OCI-LY1 (cell line): ENCODE data around the gene CD40LG.
A peak's percentile ranks its signal among the peaks of the same experiment; 100 is the strongest.

Source experiments
- H2AFZ ChIP-seq: fragments of 200-600 bp; sonication (generic), shearing (Covaris generic); 2 replicates; pipeline ENCODE4 v1.6.0; 2014; ENCODE audit warnings: antibody characterized with exemption, mild to moderate bottlenecking, low read length
- H3F3A ChIP-seq: fragments of 200-600 bp; sonication (generic), shearing (Covaris generic); 2 replicates; pipeline ENCODE4 v1.6.0; 2014; ENCODE audit warnings: mild to moderate bottlenecking, antibody characterized with exemption, low read length, moderate library complexity; ENCODE audit not compliant: insufficient read depth
- H3K27ac ChIP-seq: fragments of 200-600 bp; sonication (generic); 2 replicates; pipeline ENCODE4 v1.5.1; 2014; ENCODE audit warnings: low read length, mixed run types, mild to moderate bottlenecking, low read depth; ENCODE audit not compliant: poor library complexity, severe bottlenecking
- H3K27me3 ChIP-seq: fragments of 200-600 bp; sonication (generic); 2 replicates; pipeline ENCODE4 v1.6.0; 2014; ENCODE audit warnings: antibody characterized with exemption, mild to moderate bottlenecking, low read length, moderate library complexity; ENCODE audit not compliant: insufficient read depth
- H3K36me3 ChIP-seq: fragments of 200-600 bp; sonication (generic); 2 replicates; pipeline ENCODE4 v1.6.1; 2014; ENCODE audit warnings: mild to moderate bottlenecking, antibody characterized with exemption, low read length, moderate library complexity, mixed read lengths; ENCODE audit not compliant: insufficient read depth
- H3K4me1 ChIP-seq: fragments of 200-600 bp; sonication (generic); 2 replicates; pipeline ENCODE4 v1.5.1; 2014; ENCODE audit warnings: mild to moderate bottlenecking, low read length, moderate library complexity; ENCODE audit not compliant: insufficient read depth, severe bottlenecking
- H3K4me2 ChIP-seq: fragments of 200-600 bp; sonication (generic), shearing (Covaris generic); 2 replicates; pipeline ENCODE4 v1.6.1; 2014; ENCODE audit warnings: low read length
- H3K4me3 ChIP-seq: fragments of 200-600 bp; sonication (generic); 2 replicates; pipeline ENCODE4 v1.5.1; 2014; ENCODE audit warnings: low read length, low read depth, mild to moderate bottlenecking, mixed read lengths; ENCODE audit not compliant: poor library complexity, severe bottlenecking
- H3K79me2 ChIP-seq: fragments of 200-600 bp; shearing (Covaris generic); 2 replicates; pipeline ENCODE4 v1.6.1; 2016; ENCODE audit warnings: mixed run types, low read length, mixed read lengths; ENCODE audit not compliant: insufficient read depth
- H3K9ac ChIP-seq: fragments of 200-600 bp; sonication (generic), shearing (Covaris generic); 2 replicates; pipeline ENCODE4 v1.6.1; 2014; ENCODE audit warnings: mild to moderate bottlenecking, low read length, mixed read lengths
- H3K9me2 ChIP-seq: fragments of 200-600 bp; sonication (generic), shearing (Covaris generic); 2 replicates; pipeline ENCODE4 v1.6.1; 2014; ENCODE audit warnings: low read depth, mild to moderate bottlenecking, low read length, mixed read lengths
- H3K9me3 ChIP-seq: fragments of 200-600 bp; shearing (Covaris generic); 2 replicates; pipeline ENCODE4 v1.6.1; 2014; ENCODE audit warnings: low read length, mixed read lengths
- H4K20me1 ChIP-seq: fragments of 200-600 bp; sonication (generic), shearing (Covaris generic); 2 replicates; pipeline ENCODE4 v1.6.0; 2016; ENCODE audit warnings: mild to moderate bottlenecking, low read length; ENCODE audit not compliant: insufficient read depth
- EZH2 ChIP-seq: fragments of 200-600 bp; sonication (generic), shearing (Covaris generic); IDR thresholded peaks from 2 replicates; pipeline ENCODE4 v1.8.0; 2017; ENCODE audit warnings: borderline replicate concordance, mixed run types, mild to moderate bottlenecking, antibody characterized with exemption, low read length, moderate library complexity, mixed read lengths
- TF ChIP-seq, protein P1 (sequence below): fragments of 200-600 bp; sonication (generic), shearing (Covaris generic); IDR thresholded peaks from 2 replicates; pipeline ENCODE4 v1.5.1; 2017; ENCODE audit warnings: mild to moderate bottlenecking, antibody characterized with exemption, low read length, moderate library complexity, mixed read lengths

The CD40LG gene

DNA sequence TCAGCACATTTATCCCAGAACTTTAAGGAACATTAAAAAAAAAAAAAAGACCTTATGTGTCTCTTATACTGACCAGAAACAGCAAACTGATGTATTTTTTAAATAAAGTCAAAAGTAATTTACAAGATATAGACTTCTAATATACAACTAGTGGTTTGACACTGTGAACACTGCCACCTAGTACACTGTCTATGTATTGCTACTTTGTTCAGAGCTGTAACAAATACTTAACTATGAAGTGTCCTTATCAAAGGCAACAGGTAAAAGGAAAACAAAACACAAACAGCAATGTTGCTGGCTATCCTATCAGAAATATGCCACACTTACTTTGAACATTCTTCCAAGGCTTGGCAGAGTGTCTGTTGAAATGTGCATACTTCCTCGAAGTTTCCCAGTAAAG is 60.4 kb downstream of the CD40LG start:
- no peaks in the 10 kb centered on the region for H4K20me1 ChIP-seq
- no peak overlapping the region for H3K4me2 ChIP-seq
- H3K36me3 ChIP-seq: peaks cover 8% of the 10 kb centered on the region
- H3K9me3 ChIP-seq: no peaks in the 10 kb centered on the region
- no peak overlapping the region for H3K9ac ChIP-seq
- TF ChIP-seq EZH2: no peak
- TF ChIP-seq, protein P1, sequence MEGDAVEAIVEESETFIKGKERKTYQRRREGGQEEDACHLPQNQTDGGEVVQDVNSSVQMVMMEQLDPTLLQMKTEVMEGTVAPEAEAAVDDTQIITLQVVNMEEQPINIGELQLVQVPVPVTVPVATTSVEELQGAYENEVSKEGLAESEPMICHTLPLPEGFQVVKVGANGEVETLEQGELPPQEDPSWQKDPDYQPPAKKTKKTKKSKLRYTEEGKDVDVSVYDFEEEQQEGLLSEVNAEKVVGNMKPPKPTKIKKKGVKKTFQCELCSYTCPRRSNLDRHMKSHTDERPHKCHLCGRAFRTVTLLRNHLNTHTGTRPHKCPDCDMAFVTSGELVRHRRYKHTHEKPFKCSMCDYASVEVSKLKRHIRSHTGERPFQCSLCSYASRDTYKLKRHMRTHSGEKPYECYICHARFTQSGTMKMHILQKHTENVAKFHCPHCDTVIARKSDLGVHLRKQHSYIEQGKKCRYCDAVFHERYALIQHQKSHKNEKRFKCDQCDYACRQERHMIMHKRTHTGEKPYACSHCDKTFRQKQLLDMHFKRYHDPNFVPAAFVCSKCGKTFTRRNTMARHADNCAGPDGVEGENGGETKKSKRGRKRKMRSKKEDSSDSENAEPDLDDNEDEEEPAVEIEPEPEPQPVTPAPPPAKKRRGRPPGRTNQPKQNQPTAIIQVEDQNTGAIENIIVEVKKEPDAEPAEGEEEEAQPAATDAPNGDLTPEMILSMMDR: peak; percentile 50
- H3F3A ChIP-seq: no peaks in the 10 kb centered on the region
- H2AFZ ChIP-seq: no peak overlapping the region
- peaks cover 7% of the 10 kb centered on the region for H3K4me1 ChIP-seq
- H3K79me2 ChIP-seq: no peaks in the 10 kb centered on the region
- H3K27ac ChIP-seq: no peak overlapping the region
- H3K4me3 ChIP-seq: no peak overlapping the region
- H3K9me2 ChIP-seq: no peaks in the 10 kb centered on the region
- H3K27me3 ChIP-seq: no peaks in the 10 kb centered on the region
